Fibroblast of skin of back (primary cell): ENCODE measurements around the gene MORN5.

Experiments
- DNase-seq: peaks from one replicate; pipeline ENCODE4 v3.0.0-alpha.2; 2013

MORN5 gene

GRCh38 chr9:122192914-122193525, 33.3 kb downstream of the MORN5 start:
- DNase-seq: no peak

GRCh38 chr9:122193651-122194050, 33.9 kb downstream of the MORN5 start:
- DNase-seq: no peak

GRCh38 chr9:122195875-122196274, 36.2 kb downstream of the MORN5 start:
- no peak for DNase-seq

GRCh38 chr9:122197426-122197825, 37.7 kb downstream of the MORN5 start:
- DNase-seq: no peak

GRCh38 chr9:122197882-122198281, 38.2 kb downstream of the MORN5 start:
- no peak for DNase-seq

- DNase-seq: peak; percentile 26
Observed at GRCh38 chr9:122200960-122201595, 41.4 kb downstream of the MORN5 start.

GRCh38 chr9:122201641-122202040, 41.9 kb downstream of the MORN5 start:
- no peak for DNase-seq

- DNase-seq: no peak
Observed at GRCh38 chr9:122202111-122202510, 42.4 kb downstream of the MORN5 start.

GRCh38 chr9:122204055-122204454, 44.3 kb downstream of the MORN5 start:
- DNase-seq: no peak

- DNase-seq: no peak
Observed at GRCh38 chr9:122204491-122204890, 44.8 kb downstream of the MORN5 start.

GRCh38 chr9:122205176-122205575, 45.5 kb downstream of the MORN5 start:
- no peak for DNase-seq

- peak; percentile 82 for DNase-seq
Observed at GRCh38 chr9:122206118-122207046, 46.7 kb downstream of the MORN5 start.

GRCh38 chr9:122207096-122207495, 47.4 kb downstream of the MORN5 start:
- no peak for DNase-seq

GRCh38 chr9:122209451-122209850, 49.7 kb downstream of the MORN5 start:
- DNase-seq: no peak

- DNase-seq: no peak
Observed at GRCh38 chr9:122212473-122213004, 52.8 kb downstream of the MORN5 start.

GRCh38 chr9:122213102-122213588, 53.4 kb downstream of the MORN5 start:
- DNase-seq: no peak

GRCh38 chr9:122213589-122214413, 54.1 kb downstream of the MORN5 start:
- DNase-seq: no peak

GRCh38 chr9:122214507-122214906, 54.8 kb downstream of the MORN5 start:
- no peak for DNase-seq

- DNase-seq: no peak
Observed at GRCh38 chr9:122215663-122216062, 56.0 kb downstream of the MORN5 start.

- DNase-seq: no peak
Observed at GRCh38 chr9:122216138-122216797, 56.6 kb downstream of the MORN5 start.

GRCh38 chr9:122216798-122217418, 57.2 kb downstream of the MORN5 start:
- DNase-seq: no peak
